ENCODE results near the gene DACT3. TPM values are rescaled to one million over a fixed set of nuclear protein-coding genes. Genes with fewer than 3 reads are reported as not detected.

The DACT3 gene
- total and polyA plus RNA-seq, 2 of the 13 experiments (the other 11 are each of a cell fraction or from before 2014, with no cell fraction given): 0.04 TPM; not detected in 1

- Histone ChIP-seq H3K27me3 (ENCODE audit: control insufficient read depth in 1 of 2, insufficient read depth in 2 of 2, low read length in 2 of 2) (no peaks in the 10 kb centered on the region), H3K36me3 (replicated peaks in 1 of 2; ENCODE audit: control insufficient read depth in 1 of 2, insufficient read depth in 2 of 2, low read length in 2 of 2) (peaks cover 36 to 70% of the 10 kb centered on the region in 2 experiments), H3K4me1 (ENCODE audit: insufficient read depth, low read length) (no peaks in the 10 kb centered on the region), H3K4me3 (replicated peaks in 1 of 3; ENCODE audit: insufficient read depth in 1 of 3, low read depth in 2 of 3, low read length in 3 of 3) (no peak overlapping the region), H3K79me2 (ENCODE audit: insufficient read depth, low read length) (no peaks in the 10 kb centered on the region), H4K20me1 (ENCODE audit: insufficient read depth, low read length) (no peaks in the 10 kb centered on the region), H3K9ac (ENCODE audit: insufficient read depth, low read depth, low read length) (no peak overlapping the region), H2AFZ (ENCODE audit: low read length) (no peak overlapping the region), H3K27ac (ENCODE audit: extremely low read length, insufficient read depth, low read length) (no peak overlapping the region), H3K9me3 (ENCODE audit: low read length) (no peaks in the 10 kb centered on the region), H3K4me2 (ENCODE audit: low read depth, low read length) (no peak overlapping the region)
- in situ Hi-C loops (cut with HindIII; ENCODE audit: extremely low pct_ligation_motif_present, low pct_unique_long_range_greater_than_20kb) (no loop called here), intact Hi-C loops (cut with micrococcal nuclease; ENCODE audit: unreplicated experiment) (no loop called here)
- 0 out of 2 replicates have a peak, but pooled peaks have one; percentile 35 for TF ChIP-seq RBFOX2 (IDR thresholded peaks at IDR 0.05; ENCODE audit: low read depth, low read length)
- peak; percentile 40; the same call in 1 of the 2 replicates for TF ChIP-seq ZBTB33 (CRISPR knock-in tag; IDR thresholded peaks at IDR 0.05)
- TF ChIP-seq HDAC2 (CRISPR knock-in tag; IDR thresholded peaks at IDR 0.05): no peak
- ATAC-seq: no peak; the same call in 1 of the 3 replicates
- FAIRE-seq: no peak
- CTCF ChIA-PET (ENCODE audit: low intra/inter-chr PET ratio, low total read pairs): no interaction called here
- POLR2A ChIA-PET: no interaction called here
- BruUV-seq (replicated peaks): no TSS peak
- 99% methylated on average over 39 of the region's 39 CpGs for WGBS (ENCODE audit: low lambda C conversion rate)
- DNase-seq (ENCODE audit: low spot score): no peak
Observed at GRCh38 chr19:46697204-46697960, 36.4 kb upstream of the DACT3 start.

GRCh38 chr19:46696866-46697203, 35.9 kb upstream of the DACT3 start:
- FAIRE-seq (no peak), ATAC-seq (no peak), DNase-seq (ENCODE audit: low spot score) (no peak)
- CTCF ChIA-PET (ENCODE audit: low intra/inter-chr PET ratio, low total read pairs): no interaction called here
- Histone ChIP-seq H3K27ac (ENCODE audit: extremely low read length, insufficient read depth, low read length) (no peak overlapping the region), H3K9ac (ENCODE audit: insufficient read depth, low read depth, low read length) (no peak overlapping the region), H3K4me1 (ENCODE audit: insufficient read depth, low read length) (no peaks in the 10 kb centered on the region), H3K4me2 (ENCODE audit: low read depth, low read length) (no peak overlapping the region), H3K9me3 (ENCODE audit: low read length) (no peaks in the 10 kb centered on the region), H3K36me3 (replicated peaks in 1 of 2; ENCODE audit: control insufficient read depth in 1 of 2, insufficient read depth in 2 of 2, low read length in 2 of 2) (peaks cover 41 to 73% of the 10 kb centered on the region in 2 experiments), H3K27me3 (ENCODE audit: control insufficient read depth in 1 of 2, insufficient read depth in 2 of 2, low read length in 2 of 2) (no peaks in the 10 kb centered on the region), H3K4me3 (replicated peaks in 1 of 3; ENCODE audit: insufficient read depth in 1 of 3, low read depth in 2 of 3, low read length in 3 of 3) (no peak overlapping the region), H2AFZ (ENCODE audit: low read length) (no peak overlapping the region), H3K79me2 (ENCODE audit: insufficient read depth, low read length) (no peaks in the 10 kb centered on the region), H4K20me1 (ENCODE audit: insufficient read depth, low read length) (no peaks in the 10 kb centered on the region)
- in situ Hi-C loops (cut with HindIII; ENCODE audit: extremely low pct_ligation_motif_present, low pct_unique_long_range_greater_than_20kb) (no loop called here), intact Hi-C loops (cut with micrococcal nuclease; ENCODE audit: unreplicated experiment) (no loop called here)
- 95% methylated on average over 9 of the region's 9 CpGs for WGBS (ENCODE audit: low lambda C conversion rate)
- no TSS peak for BruUV-seq (replicated peaks)
- POLR2A ChIA-PET: no interaction called here
- no peak for TF ChIP-seq ARID2 (CRISPR knock-in tag; IDR thresholded peaks at IDR 0.05; ENCODE audit: borderline replicate concordance)
- TF ChIP-seq ZNF564 (CRISPR knock-in tag; IDR thresholded peaks at IDR 0.05): no peak
- TF ChIP-seq ATF7-NPFF (CRISPR knock-in tag; IDR thresholded peaks at IDR 0.05; ENCODE audit: low read depth): no peak
- TF ChIP-seq ZMYM4 (CRISPR knock-in tag; IDR thresholded peaks at IDR 0.05): no peak
- no peak for TF ChIP-seq ZNF232 (CRISPR knock-in tag; IDR thresholded peaks at IDR 0.05; ENCODE audit: borderline replicate concordance)
- no peak for TF ChIP-seq ZNF772 (CRISPR knock-in tag; IDR thresholded peaks at IDR 0.05)
- no peak for TF ChIP-seq ZNF737 (CRISPR knock-in tag; IDR thresholded peaks at IDR 0.05; ENCODE audit: borderline replicate concordance)
- TF ChIP-seq ZNF639 (CRISPR knock-in tag; conservative IDR thresholded peaks at IDR 0.05): no peak
- TF ChIP-seq IRX3 (CRISPR knock-in tag; IDR thresholded peaks at IDR 0.05; ENCODE audit: borderline replicate concordance, low read depth): no peak
- TF ChIP-seq ZNF550 (CRISPR knock-in tag; IDR thresholded peaks at IDR 0.05; ENCODE audit: borderline replicate concordance): no peak
- TF ChIP-seq KAT8 (CRISPR knock-in tag; IDR thresholded peaks at IDR 0.05): no peak
- TF ChIP-seq ZNF230 (CRISPR knock-in tag; IDR thresholded peaks at IDR 0.05): no peak
- no peak for TF ChIP-seq CHD2 (IDR thresholded peaks at IDR 0.05; ENCODE audit: low read depth, low read length)
- no peak for TF ChIP-seq ATAD3A (CRISPR knock-in tag; IDR thresholded peaks at IDR 0.05)

Measured in HepG2 (cell line).